Caco-2 (cell line): Measurements from ENCODE around the gene HERC4. TPM values are rescaled to one million over a fixed set of nuclear protein-coding genes. Genes with fewer than 3 reads are reported as not detected.
A peak's percentile ranks its signal among the peaks of the same experiment; 100 is the strongest.

Experiments
- BruUV-seq: library from RNA; stranded (reverse); fragments of 400-500 nt; replicated peaks from 2 replicates; lab custom pipeline; 2021; lab: Mats Ljungman, UMichigan
- CTCF ChIA-PET: fragments of 300-600 bp; sonication (Branson Sonifier 250); formaldehyde crosslinking; loops from one replicate; lab custom pipeline; 2022; ENCODE audit warnings: antibody characterized with exemption; lab: Charles Lee
- POLR2A ChIA-PET: fragments of 300-600 bp; sonication (Branson Sonifier 250); formaldehyde crosslinking; loops from one replicate; lab custom pipeline; 2022; ENCODE audit warnings: antibody characterized with exemption; lab: Charles Lee
- DNase-seq, 2 experiments: peaks; one replicate each; pipeline versions ENCODE4 v3.0.0 to v3.0.0-alpha.2; 2020 to 2022
- H3K27me3 ChIP-seq: replicated peaks from 2 replicates; pipeline ENCODE4 v1.6.0; 2011; ENCODE audit warnings: low read length; ENCODE audit not compliant: control insufficient read depth, insufficient read depth
- H3K36me3 ChIP-seq: 2 replicates; pipeline ENCODE4 v1.5.1; 2011; ENCODE audit warnings: low read length; ENCODE audit not compliant: control insufficient read depth, insufficient read depth
- H3K4me1 ChIP-seq: fragments of 250-450 bp; sonication (Bioruptor Pico); 2 replicates; pipeline ENCODE4 v1.5.1; 2020; ENCODE audit warnings: mild to moderate bottlenecking
- H3K4me3 ChIP-seq: 2 replicates; pipeline ENCODE4 v1.5.1; 2011; ENCODE audit warnings: low read depth, mild to moderate bottlenecking, control low read depth, low read length
- H3K9me3 ChIP-seq: fragments of 250-450 bp; sonication (Bioruptor Pico); 2 replicates; pipeline ENCODE4 v1.5.1; 2020; ENCODE audit warnings: mild to moderate bottlenecking, moderate library complexity
- H3K27ac Mint-ChIP-seq: one replicate; pipeline ENCODE4 v1.8.0; 2022; ENCODE audit warnings: mixed read lengths; ENCODE audit not compliant: unreplicated experiment
- H3K27me3 Mint-ChIP-seq: one replicate; pipeline ENCODE4 v1.8.0; 2022; ENCODE audit warnings: mixed read lengths; ENCODE audit not compliant: insufficient read depth, unreplicated experiment
- H3K36me3 Mint-ChIP-seq: one replicate; pipeline ENCODE4 v1.8.0; 2022; ENCODE audit warnings: mild to moderate bottlenecking, mixed read lengths; ENCODE audit not compliant: insufficient read depth, unreplicated experiment
- H3K4me1 Mint-ChIP-seq: one replicate; pipeline ENCODE4 v1.8.0; 2022; ENCODE audit warnings: low read depth, mixed read lengths; ENCODE audit not compliant: unreplicated experiment
- H3K4me3 Mint-ChIP-seq: one replicate; pipeline ENCODE4 v1.8.0; 2022; ENCODE audit warnings: mild to moderate bottlenecking, moderate library complexity, mixed read lengths; ENCODE audit not compliant: unreplicated experiment
- H3K9me3 Mint-ChIP-seq: one replicate; pipeline ENCODE4 v1.8.0; 2022; ENCODE audit warnings: mixed read lengths; ENCODE audit not compliant: unreplicated experiment
- intact Hi-C: fragments of 100-400 bp; cut with micrococcal nuclease; formaldehyde crosslinking; loops from one replicate; pipeline ENCODE4 v1.10.0; 2022; ENCODE audit not compliant: unreplicated experiment
- total RNA-seq: library from RNA; stranded (reverse); gene quantifications from 2 replicates; pipeline ENCODE4 v1.2.3, GENCODE V29; 2022
- TF ChIP-seq, protein P1 (sequence below), 2 experiments: fragments of 200-600 bp in 1 of 2; IDR thresholded peaks; 1 replicate in 1 of 2; 2 replicates in 1 of 2; pipeline versions ENCODE4 v1.5.1 to v1.8.0; 2011 to 2022; ENCODE audit warnings: antibody characterized with exemption in 1 of 2, control low read depth in 1 of 2, inconsistent platforms in 1 of 2, low read depth in 1 of 2, low read length in 1 of 2, mild to moderate bottlenecking in 1 of 2, moderate library complexity in 1 of 2; ENCODE audit not compliant: insufficient read depth in 1 of 2, severe bottlenecking in 1 of 2, unreplicated experiment in 1 of 2

The HERC4 gene
- total RNA-seq, 1 experiment from 2014 or later, result 59.4 TPM

- TF ChIP-seq, protein P1, sequence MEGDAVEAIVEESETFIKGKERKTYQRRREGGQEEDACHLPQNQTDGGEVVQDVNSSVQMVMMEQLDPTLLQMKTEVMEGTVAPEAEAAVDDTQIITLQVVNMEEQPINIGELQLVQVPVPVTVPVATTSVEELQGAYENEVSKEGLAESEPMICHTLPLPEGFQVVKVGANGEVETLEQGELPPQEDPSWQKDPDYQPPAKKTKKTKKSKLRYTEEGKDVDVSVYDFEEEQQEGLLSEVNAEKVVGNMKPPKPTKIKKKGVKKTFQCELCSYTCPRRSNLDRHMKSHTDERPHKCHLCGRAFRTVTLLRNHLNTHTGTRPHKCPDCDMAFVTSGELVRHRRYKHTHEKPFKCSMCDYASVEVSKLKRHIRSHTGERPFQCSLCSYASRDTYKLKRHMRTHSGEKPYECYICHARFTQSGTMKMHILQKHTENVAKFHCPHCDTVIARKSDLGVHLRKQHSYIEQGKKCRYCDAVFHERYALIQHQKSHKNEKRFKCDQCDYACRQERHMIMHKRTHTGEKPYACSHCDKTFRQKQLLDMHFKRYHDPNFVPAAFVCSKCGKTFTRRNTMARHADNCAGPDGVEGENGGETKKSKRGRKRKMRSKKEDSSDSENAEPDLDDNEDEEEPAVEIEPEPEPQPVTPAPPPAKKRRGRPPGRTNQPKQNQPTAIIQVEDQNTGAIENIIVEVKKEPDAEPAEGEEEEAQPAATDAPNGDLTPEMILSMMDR (IDR thresholded peaks at IDR 0.05; ENCODE audit: insufficient read depth in 1 of 2, low read depth in 1 of 2, low read length in 1 of 2, severe bottlenecking in 1 of 2, unreplicated experiment in 1 of 2), result no peak
- Mint-ChIP-seq H3K4me3 (no peak overlapping the region), H3K36me3 (no peaks in the 10 kb centered on the region), H3K9me3 (no peaks in the 10 kb centered on the region), H3K4me1 (peaks cover 6% of the 10 kb centered on the region), H3K27ac (no peak overlapping the region), H3K27me3 (no peaks in the 10 kb centered on the region)
- Histone ChIP-seq H3K36me3 (no peaks in the 10 kb centered on the region), H3K9me3 (no peaks in the 10 kb centered on the region), H3K4me3 (no peak overlapping the region), H3K4me1 (peaks cover 2% of the 10 kb centered on the region; the same call in 1 of the 2 replicates), H3K27me3 (no peaks in the 10 kb centered on the region)
- intact Hi-C loops, result no loop called here
- no TSS peak for BruUV-seq
- no peak for DNase-seq
- ChIA-PET POLR2A (no interaction called here), CTCF (no interaction called here)
Measured at GRCh38 chr10:68099736-68100135, 24.7 kb upstream of the HERC4 start.

- intact Hi-C loops, result no loop called here
- TF ChIP-seq, protein P1 (IDR thresholded peaks at IDR 0.05; ENCODE audit: insufficient read depth in 1 of 2, low read depth in 1 of 2, low read length in 1 of 2, severe bottlenecking in 1 of 2, unreplicated experiment in 1 of 2), result no peak
- Mint-ChIP-seq H3K27ac (no peak overlapping the region), H3K4me3 (no peak overlapping the region), H3K9me3 (no peaks in the 10 kb centered on the region), H3K4me1 (peaks cover 12% of the 10 kb centered on the region), H3K27me3 (no peaks in the 10 kb centered on the region), H3K36me3 (no peaks in the 10 kb centered on the region)
- BruUV-seq, result no TSS peak
- Histone ChIP-seq H3K27me3 (no peaks in the 10 kb centered on the region), H3K36me3 (no peaks in the 10 kb centered on the region), H3K9me3 (no peaks in the 10 kb centered on the region), H3K4me3 (no peak overlapping the region), H3K4me1 (peaks cover 14% of the 10 kb centered on the region)
- peak in 1 of 2 experiments; percentile 37 for DNase-seq
- ChIA-PET POLR2A (no interaction called here), CTCF (interaction anchor here (1.0 kb wide), 1 partner anchor 242 kb away, joined by 4 read pairs; no protein-coding TSS in a partner anchor)
Measured at GRCh38 chr10:68096913-68097516, 21.9 kb upstream of the HERC4 start.

DNA sequence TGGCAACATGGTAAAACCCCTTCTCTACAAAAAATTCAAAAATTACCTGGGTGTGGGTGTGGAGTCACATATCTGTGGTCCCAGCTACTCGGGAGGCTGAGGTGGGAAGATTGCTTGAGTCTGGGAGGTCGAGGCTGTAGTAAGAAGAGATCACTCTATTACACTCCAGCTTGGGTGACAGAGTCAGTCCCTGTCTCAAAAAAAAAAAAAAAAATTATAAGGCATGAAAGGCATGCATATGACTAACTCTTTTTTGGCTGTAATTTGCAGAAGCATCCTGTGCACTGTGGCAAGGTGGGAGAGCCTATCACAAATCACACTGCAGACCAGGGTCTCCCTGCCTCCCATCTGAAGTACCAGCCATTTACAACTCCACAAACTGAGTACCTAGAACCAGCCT lies 20.1 kb upstream of the HERC4 start:
- TF ChIP-seq, protein P1 (IDR thresholded peaks at IDR 0.05; ENCODE audit: insufficient read depth in 1 of 2, low read depth in 1 of 2, low read length in 1 of 2, severe bottlenecking in 1 of 2, unreplicated experiment in 1 of 2), result no peak
- H3K27ac Mint-ChIP-seq, result peak overlapping the region; percentile 10

More for the DNA sequence above, 20.1 kb upstream of the HERC4 start:
- H3K9me3 ChIP-seq, result no peaks in the 10 kb centered on the region
- BruUV-seq, result no TSS peak
- no peaks in the 10 kb centered on the region for H3K36me3 Mint-ChIP-seq
- H3K4me1 Mint-ChIP-seq, result peaks cover 12% of the 10 kb centered on the region
- H3K4me3 ChIP-seq, result no peak overlapping the region
- CTCF ChIA-PET, result no interaction called here
- H3K27me3 ChIP-seq, result no peaks in the 10 kb centered on the region
- no peaks in the 10 kb centered on the region for H3K9me3 Mint-ChIP-seq
- POLR2A ChIA-PET, result no interaction called here
- peaks cover 14% of the 10 kb centered on the region for H3K4me1 ChIP-seq
- H3K36me3 ChIP-seq, result no peaks in the 10 kb centered on the region
- no peak for DNase-seq
- H3K27me3 Mint-ChIP-seq, result no peaks in the 10 kb centered on the region
- intact Hi-C loops, result no loop called here
- no peak overlapping the region for H3K4me3 Mint-ChIP-seq
